Renal pelvis (tissue), 4 donors: ENCODE results near the gene EXOC6B. TPM values are rescaled to one million over a fixed set of nuclear protein-coding genes. Genes with fewer than 3 reads are reported as not detected.
"Not testable (repeated sequence)": the region's sequence is repeated elsewhere in the genome, so short reads cannot be mapped to it uniquely, and the experiment has no call there.

ENCODE experiments used
- DNase-seq: peaks from one replicate; pipeline ENCODE4 v3.0.0-alpha.2; 2013
- polyA plus RNA-seq, 3 donors: library from polyadenylated mRNA; unstranded; fragments of 120-200 nt; gene quantifications; one replicate each; pipeline ENCODE4 v1.2.1, GENCODE V29; 2013; ENCODE audit not compliant: insufficient read length in 3 of 3

EXOC6B gene
- polyA plus RNA-seq, 3 donors = 20.0 to 24.6 (median 21.8) TPM

DNA sequence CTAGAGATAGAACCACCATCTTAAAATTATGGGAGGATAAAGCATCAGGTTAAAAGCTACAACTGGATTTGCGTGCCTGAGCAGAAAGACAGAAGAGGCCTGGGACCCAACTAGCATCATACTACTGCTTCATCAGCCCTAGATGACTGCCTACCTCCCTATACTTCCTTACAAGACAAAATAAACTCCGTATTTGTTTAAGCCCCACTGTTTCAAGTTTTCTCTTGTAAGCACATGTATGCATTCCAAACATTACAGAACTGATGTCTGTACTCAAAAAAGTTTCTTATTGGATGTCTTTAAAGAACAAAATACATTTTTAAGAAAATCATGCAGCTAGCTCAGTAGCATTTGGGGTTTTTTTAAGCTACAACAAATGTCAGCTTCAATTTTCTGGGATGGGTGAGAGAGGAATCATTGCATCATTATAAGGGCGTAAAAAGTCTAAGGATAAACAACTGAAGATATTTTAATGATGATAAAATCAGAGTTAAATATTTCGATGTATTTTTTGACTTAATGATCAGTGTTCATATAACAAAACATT is 213.1 kb downstream of the EXOC6B start:
- DNase-seq = no peak

DNA sequence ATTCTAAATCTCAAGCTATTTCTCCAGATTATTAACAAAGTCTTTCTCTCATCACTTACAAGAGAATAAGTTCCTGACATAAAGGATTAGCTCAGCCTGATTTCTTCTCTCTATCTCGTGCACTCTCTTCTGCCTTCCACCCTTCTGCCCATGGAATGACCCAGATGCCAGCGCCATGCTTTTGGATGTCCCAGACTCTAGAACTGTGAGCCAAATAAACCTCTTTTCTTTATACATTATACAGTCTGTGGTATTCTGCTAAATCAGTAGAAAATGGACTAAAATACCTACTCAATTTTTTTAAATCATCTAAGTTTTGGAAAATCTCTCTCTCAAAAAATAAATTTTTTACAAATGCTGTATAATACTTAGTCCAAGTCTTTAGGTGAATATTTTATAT is 218.6 kb downstream of the EXOC6B start:
- DNase-seq = no peak

DNA sequence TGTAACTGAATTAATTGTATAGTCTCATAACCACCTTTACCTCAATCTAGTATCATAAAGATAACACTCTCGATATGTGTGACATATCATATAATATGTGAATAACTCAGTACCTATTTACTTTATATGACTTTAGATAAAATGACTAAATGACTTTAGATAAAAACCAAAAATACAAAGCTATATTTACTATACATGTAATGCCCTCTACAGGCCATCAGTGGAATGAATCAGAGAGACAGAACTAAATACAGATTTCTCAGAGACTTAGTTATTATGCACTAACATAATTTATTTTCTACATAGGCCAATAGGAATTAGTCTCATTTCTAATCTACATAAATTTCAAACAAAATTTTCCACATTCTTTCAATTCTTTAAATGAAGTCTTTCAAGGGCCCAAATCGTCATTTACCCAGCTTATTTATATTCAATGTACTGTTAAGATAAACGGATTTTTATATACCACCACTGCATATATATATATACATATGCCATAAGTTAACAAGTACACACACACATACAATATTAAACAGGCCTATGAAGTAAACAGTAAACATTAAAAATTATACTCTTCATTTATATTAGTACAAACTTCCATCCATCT is 219.9 kb downstream of the EXOC6B start:
- no peak for DNase-seq

DNA sequence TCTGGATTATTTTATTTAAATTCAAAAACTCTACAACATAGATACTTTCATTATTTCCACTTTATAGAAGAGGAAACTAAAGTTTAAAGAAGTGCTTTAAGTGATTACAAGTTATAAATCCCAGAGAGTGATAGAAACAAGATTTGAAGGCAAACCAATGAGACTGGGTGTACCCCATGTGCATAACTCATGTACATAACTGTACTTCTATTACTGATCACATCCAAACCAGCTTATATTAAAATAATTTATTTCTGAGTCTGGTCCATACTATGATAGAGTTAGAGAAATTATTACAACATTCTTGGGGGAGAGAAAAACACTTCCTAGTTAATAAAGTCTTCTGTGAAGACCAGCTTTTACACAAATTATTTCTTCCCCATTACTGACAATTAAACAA is 221.4 kb downstream of the EXOC6B start:
- DNase-seq = no peak

DNA sequence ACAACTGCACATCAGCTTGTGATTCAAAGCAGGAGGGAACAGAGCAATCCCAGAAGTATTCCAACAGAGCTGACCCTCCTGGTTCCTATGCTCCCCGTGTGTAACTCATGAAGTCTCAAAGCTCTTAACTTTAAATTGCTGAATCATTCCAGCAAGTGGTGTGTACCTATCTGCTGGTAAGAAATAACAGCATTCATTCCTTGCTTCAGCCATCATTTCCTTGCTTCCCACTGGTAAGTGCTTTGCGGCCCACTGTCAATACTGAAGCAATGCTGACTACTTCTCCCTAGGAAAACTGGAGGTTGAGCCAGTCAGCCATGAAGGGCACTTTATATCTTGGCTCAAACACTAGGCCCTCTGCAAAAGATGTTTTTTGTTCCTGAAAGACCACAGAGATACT is 222.4 kb downstream of the EXOC6B start:
- DNase-seq = no peak

DNA sequence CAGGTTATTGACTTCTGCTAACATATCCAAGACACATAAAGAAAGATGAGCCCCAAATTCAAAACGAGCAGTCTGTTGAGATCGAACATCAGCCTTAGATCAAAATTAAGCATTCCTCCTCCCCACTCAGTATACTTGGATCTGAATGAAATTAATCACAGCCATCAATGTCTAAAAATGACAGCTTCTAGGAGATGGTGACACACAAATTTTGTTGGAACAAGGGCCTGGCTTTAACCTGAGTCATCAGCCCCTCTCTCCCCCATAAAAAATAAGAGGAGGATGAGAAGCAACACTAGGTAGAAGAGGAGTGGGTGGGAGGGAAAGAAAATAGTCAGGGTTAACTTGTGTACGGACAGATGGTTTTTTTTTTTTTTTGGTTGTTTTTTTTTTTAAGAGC is 223.1 kb downstream of the EXOC6B start:
- no peak for DNase-seq

DNA sequence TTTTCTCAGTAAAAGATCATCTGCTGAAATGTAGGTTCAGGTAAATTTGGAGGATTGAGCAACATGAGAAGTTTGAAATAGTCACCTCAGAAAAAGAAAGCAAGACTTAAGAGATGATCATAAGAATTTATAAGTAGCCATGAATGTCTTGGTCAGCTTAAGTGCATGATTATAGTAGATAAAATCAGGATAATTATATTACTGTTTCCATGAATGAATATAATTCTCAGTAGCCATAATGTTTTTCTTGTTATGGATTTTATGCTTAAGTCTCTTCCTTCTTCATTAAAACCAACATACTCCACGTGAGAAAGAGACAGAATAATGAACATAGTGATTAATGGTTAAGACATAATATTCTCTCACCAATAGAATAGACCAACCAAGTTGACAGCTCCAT is 223.7 kb downstream of the EXOC6B start:
- DNase-seq = no peak

DNA sequence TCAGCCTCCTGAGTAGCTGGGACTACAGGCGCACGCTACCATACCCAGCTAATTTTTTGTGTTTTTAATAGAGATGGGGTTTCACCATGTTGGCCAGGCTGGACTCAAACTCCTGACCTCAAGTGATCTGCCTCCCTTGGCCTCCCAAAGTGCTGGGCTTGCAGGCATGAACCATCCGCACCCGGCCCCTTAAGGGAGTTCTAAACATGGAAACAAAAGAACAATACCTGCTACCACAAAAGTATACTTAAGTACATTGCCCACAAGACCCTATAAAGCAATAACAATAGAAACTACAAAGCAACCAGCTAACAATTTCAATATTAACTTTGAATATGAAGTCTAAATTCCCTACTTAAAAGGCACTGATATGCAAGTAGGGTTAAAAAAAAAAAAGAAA is 242.0 kb downstream of the EXOC6B start:
- not testable (repeated sequence) for DNase-seq

DNA sequence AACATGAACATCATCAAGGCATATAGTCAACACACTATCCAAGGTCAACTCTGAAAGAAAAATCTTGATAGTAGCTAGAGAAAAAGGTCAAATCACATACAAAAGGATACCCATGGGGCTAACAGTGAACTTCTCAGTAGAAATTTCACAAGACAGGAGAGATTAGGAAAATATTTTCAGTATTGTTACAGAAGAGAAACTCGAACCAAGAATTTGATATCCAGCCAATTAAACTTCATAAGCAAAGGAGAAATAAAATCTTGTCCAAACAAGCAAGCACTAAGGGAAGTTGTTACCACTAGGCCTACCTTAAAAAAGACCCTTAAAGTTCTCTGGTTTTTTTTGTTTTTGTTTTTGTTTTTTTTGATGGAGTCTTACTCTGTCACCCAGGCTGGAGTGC is 242.5 kb downstream of the EXOC6B start:
- no peak for DNase-seq

DNA sequence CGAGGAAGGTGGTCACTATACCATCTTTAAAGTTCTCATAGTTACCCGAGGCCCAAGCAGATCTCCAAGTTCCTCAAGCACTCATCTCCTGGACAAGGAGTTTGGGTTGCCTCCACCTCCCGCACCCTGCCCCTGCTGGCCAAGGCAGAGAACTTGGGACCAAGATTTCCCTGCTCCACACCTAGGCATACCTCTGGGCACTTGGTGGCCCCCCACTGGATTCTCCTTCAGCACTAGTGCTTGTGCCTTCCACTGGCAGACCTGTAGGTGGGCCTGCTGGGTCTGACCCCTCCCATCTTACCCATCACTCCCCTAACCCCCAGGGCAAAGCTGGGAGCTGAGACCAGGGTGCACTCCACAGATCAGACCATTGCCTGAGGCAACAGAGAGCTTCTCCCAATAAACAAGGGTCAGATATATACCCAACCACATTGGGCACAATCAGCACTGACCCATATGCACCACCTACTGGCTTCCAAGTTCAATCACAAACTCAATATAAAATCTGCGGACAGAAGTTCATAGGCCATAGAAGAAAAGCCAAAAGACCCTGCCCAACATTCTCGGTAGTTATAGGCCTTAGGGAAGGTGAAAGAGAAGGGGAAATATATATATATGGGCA is 244.2 kb downstream of the EXOC6B start:
- DNase-seq = no peak

DNA sequence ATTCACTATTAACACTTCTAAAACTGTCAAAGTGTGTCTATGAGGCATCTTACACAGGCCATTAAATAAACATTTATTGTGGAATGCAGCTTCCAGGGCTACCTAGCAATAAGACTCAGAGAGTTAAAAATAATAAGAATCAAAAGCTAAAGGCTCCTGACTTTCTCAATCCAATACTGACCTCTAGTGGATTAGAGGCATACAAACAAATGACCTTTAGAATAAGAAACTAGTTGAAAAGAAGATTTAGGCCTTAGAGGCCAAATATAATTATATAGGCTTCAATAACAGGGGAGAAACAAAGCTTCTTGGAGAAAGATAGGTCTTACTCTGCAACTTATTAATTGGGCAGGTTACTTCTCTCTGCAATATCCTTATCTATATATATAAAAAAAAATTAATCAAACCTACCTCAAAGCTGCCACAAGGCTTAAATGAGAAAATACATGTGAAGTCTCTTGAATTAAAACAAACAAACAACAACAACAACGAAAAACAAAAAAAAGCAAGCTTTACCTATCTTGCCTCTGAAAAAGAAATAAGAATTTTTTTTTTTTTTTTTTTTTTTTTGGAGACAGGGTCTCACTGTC is 246.1 kb downstream of the EXOC6B start:
- peak; percentile 52 for DNase-seq

DNA sequence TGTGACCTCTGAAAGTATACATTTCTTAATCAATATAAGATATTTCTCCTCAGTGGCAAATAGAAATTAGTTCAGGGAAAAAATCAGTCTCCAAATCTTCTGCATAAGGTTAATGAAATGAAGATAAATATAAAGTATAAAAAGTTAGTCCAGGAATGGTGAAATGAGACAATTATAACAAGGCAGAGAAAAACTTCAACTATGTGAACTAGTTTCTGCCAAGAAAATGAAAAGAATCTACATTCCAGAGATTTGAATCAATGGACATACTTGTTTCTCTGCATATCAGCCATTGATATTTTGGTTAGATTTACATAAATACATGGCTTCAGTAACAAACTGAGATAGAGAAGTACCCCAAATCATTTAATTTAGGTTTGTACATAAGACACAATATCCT is 249.0 kb downstream of the EXOC6B start:
- no peak for DNase-seq

DNA sequence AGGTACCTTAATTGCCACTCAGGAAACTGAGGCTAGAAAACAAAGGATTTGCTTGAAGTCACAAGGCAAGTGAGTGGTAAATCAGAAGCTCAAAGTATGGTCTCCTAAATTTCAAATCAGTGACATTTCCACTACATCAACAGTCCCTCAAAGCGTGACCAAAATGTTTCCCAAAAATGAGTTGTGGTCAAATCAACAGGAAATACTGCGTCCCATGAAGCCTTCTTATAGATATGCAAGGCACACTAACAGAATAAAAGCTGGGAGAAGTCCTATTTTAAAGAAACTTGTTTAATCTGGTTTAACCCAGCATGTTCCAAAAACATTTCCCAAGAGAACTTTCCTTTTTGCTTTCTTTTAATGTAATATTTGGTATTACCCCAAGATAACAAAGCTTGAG is 249.4 kb downstream of the EXOC6B start:
- DNase-seq = no peak

DNA sequence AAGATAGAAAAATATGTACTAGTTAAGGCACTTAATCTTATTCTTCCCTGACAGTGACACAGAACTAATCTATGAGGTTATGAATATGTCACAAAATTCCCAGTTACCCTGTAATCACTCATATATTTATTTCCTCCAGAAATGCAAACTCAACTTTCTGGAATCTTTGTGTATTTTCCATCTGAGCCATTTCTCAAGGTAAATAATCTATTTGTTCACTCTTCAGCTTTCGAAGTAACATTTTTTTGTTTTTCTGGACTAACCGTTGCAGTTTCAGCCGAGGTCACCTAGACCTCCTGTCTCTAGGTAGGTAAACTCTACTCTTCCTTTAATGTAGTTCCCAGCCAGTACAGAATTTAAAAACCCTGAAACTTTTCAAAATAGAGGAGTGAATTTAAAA is 250.9 kb downstream of the EXOC6B start:
- DNase-seq = no peak

DNA sequence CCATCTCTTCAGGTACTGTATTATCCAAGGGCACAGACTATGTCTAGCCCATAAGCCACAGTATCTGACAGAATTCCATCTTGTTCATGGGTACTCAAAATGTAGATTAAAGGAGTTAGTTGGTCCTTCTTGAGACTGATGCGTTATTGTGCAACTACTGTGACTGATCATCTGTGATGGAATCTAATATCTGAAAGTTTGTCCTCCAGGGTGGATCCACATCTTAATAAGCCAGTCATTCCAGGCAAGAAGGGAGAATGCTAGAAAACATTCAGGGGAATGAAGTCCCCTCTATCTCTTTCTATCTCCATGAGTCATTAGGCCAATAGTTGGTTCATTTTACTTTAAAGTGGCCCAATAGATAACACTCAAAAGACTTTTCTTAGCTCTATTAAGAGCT is 252.6 kb downstream of the EXOC6B start:
- no peak for DNase-seq

DNA sequence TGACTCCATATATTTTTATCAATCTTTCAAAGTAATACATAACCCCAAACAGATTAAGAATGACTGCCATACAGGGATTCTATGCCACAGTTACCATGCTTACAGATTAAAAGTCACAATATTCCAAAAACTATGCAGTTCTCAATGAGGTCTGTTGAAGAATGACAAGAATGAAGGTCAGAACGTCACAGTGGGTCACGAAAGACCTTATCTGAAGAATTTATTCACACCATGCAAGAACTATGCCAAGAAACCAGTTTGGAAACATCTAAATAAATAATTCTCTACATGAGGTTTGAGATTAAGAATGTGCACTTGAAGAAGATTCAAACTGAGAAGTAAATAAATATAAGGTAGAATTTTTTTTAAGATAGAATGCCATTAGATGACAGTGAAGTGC is 253.3 kb downstream of the EXOC6B start:
- DNase-seq = no peak

DNA sequence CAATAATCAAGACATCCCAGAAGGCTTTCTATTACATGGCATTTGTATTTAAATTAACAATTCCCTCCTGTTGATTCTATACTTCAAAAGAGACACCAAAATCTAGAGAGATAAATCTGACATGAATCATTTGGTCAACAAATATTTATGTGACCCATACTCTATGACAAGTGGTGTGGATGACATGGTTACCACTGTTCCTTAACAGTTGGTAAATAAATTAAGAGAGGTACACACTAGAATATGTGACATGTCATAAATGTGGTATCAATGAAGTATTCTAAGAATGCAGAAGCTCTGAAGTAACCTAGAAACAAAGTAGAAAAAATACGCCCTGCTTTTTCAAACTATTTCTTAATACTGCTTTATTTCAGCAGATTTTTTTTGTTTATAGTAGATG is 255.4 kb downstream of the EXOC6B start:
- no peak for DNase-seq

DNA sequence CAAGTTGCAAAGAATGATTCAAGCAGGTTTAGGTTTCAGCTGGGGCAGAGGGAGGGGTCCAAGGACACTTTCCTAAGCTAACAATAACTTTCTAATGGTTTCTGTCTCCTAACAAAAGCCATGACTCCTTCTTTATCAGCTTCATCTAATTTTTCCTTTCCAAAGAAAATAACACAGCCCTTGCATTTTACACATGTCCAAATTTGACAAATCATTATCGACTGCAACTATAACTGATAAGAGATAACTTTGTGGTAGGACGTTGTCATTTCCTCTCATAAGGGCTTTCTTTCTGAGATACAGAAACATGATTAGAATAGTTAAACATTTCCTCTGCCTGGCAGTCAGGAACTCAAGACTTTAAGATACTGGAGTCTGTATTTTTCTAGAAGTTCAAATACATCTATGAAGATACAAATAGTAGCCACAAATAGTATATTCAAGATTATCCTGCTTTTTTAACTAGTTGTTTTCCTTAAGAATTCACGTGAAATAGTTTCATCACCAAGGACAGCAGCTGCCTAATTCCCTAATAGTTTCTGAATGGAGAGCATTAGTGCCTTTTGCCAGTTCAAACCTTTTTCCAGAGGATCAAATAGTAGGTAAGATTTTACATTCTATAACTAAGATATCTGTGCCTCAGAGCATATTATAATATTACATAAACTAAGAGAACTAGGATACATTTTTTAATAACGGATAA is 263.2 kb downstream of the EXOC6B start:
- no peak for DNase-seq

DNA sequence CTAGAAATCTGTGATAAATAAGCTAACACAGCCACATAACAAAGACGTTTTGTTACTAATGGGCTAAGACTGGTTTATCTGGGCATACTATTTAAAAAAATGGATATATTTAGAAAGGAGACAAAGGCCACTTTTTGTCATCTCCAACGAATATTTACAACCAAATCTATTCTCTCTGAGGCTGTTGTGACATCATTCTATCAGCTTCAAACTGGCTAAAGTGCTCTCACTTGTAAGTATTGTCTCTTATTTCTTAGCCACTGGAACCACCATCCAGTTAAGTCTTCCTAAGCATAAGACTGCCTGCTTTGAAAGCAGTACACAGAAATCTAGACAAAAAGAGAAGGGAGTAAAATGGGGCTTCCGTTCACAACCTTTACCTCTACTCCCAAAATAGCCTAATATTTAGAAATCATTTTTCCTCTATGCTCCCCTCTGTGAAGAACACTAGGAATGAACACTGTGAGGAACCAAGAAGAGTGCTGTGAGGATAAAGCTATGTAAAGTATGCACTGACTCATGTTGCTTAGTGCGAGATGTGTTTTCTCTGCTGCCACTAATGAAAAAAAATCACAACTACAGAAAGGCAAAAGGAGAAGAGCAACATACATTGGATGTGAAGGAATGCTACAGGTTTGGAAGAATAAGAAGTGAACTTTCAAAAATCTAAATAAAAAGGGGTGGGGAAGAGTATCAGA is 264.1 kb downstream of the EXOC6B start:
- no peak for DNase-seq

DNA sequence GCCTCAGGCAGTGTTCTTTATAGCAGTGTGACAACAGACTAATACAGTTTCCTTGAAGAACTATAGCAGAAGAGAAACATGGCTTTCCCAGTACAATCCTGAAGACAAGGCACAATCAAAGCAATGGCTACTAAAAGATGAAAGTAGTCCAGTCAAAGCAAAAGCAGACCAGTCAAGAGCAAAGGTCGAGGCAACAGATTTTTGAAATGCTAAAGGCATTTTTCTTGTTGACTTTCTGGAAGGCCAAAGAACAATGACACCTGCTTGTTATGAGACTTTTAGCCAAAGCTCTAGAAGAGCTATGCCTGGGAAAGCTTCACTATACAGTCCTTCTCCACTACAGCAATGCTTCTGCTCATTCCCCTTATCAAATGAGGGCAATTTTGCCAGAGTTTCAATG is 269.9 kb downstream of the EXOC6B start:
- DNase-seq = no peak

DNA sequence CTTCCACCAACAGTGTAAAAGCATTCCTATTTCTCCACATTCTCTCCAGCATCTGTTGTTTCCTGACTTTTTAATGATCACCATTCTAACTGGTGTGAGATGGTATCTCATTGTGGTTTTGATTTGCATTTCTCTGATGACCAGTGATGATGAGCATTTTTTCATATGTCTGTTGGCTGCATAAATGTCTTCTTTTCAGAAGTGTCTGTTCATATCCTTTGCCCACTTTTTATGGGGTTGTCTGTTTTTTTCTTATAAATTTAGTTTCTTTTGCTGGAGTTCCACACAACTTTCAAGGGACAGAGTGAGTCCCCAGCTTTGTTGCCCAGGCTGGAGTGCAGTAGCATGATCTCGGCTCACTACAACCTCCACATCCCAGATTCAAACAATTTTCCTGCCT is 270.5 kb downstream of the EXOC6B start:
- not testable (repeated sequence) for DNase-seq

DNA sequence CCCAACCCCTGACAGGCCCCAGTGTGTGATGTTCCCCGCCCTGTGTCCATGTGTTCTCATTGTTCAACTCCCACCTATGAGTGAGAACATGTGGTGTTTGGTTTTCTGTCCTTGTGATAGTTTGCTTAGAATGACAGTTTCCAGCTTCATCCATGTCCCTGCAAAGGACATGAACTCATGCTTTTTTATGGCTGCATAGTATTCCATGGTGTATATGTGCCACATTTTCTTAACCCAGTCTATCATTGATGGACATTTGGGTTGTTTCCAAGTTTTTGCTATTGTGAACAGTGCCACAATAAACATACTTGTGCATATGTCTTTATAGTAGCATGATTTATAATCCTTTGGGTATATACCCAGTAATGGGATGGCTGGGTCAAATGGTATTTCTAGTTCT is 270.9 kb downstream of the EXOC6B start:
- not testable (repeated sequence) for DNase-seq
